SW 1271 (cell line): Measurements from ENCODE around the gene IFIT3.
A peak's percentile ranks its signal among the peaks of the same experiment; 100 is the strongest.
"Not testable (repeated sequence)": the region's sequence is repeated elsewhere in the genome, so short reads cannot be mapped to it uniquely, and the experiment has no call there.

Source experiments
- DNase-seq, 2 experiments: peaks; one replicate each; lab custom pipeline; 2025; lab: John Stamatoyannopoulos, UW

The IFIT3 gene, protein sequence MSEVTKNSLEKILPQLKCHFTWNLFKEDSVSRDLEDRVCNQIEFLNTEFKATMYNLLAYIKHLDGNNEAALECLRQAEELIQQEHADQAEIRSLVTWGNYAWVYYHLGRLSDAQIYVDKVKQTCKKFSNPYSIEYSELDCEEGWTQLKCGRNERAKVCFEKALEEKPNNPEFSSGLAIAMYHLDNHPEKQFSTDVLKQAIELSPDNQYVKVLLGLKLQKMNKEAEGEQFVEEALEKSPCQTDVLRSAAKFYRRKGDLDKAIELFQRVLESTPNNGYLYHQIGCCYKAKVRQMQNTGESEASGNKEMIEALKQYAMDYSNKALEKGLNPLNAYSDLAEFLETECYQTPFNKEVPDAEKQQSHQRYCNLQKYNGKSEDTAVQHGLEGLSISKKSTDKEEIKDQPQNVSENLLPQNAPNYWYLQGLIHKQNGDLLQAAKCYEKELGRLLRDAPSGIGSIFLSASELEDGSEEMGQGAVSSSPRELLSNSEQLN

GRCh38 chr10:89327803-89328441 lies at the start of gene IFIT3:
Gene IFIT3, plus strand, starts transcription at chr10:89327997. Its CDS starts 77 bp downstream, at chr10:89328074.
- peak; percentile 20 to 57 for DNase-seq

DNA sequence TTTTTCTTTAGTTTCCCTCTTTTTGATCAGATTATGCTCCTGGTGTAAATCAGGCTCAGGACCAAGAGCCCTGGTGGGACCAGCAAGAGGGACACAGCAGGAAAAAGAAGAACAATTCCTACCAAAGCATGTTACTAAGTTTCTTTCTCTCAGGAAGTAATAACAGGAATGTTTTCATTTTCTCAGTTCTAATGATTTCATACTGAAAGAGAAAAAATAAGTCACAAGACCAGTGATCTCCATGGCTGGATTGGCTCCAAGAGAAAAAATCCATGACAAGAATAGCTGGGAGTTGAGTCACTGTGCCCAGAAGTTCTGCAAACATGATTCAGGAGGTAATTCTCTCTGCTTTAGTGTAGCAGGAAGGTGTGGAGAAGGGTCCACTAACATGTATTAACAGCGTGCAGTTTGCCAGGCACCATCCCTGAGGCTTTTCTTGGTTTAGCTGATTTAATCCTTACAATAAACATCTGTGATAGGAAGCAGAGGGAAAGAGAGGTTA lies 49.7 kb upstream of the IFIT3 start:
- DNase-seq: peak; percentile 21 to 85

DNA sequence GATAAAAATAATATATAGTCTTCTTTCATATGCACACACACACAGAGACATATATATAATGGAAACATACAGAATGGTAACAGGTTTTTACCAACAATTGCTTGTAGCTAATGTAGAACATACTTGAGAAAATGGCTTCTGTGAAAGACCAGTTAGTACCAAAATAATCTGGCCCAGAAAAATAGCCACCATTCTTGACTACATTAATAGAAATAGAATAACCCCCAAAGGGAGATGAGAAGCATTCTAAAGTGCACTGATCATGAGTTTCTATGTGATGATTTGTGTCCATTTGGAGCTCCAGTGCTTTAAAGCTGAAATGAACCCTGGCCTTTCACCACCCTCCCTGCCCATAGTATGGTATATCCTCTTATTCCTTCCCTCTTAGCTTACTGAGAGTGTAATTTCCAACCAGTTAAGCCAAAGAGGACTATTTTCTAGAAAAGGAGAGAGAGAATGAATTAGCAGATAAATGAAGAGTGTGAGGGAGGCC lies 48.9 kb upstream of the IFIT3 start:
- no peak for DNase-seq

DNA sequence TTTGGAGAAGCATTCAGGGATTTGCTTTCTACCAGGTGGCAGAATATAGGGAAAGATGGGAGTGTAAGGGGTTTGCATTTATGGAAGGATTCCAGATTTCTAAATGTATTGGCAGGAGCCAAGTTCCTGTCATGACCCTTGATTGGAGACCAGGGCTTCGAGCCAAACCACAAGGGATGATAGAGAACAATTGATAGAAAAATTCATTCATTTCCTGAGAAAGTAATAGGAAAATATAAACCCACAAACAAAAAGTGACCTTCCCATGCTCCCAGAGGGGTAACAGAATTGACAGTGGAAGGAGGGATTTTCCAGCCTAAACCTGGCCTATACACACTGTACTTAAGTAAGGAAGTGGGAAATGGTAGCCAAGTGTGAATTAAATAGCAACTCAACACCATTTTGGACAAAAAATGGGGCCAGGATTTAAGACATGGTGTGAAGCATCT lies 48.4 kb upstream of the IFIT3 start:
- DNase-seq: peak in 1 of 2 experiments; percentile 54

DNA sequence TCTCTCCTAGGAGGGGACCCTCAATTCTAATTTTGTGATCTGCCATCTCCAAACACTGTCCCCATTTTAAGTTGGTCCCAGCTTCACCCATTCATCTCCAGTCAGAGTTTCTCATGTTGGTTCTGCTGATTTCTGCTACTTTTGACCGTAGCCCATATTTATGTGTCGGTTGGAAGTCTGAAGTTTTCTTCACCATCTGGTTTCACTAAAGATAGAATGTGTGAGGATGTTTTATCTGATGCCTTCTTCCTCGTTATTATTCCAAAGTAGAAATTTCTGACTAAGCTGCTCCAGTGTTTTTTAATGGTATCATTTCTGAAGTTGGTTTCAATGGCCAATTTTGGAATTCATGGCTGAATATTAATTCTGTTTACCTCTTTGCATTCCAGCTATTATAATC lies 47.3 kb upstream of the IFIT3 start:
- DNase-seq: no peak

GRCh38 chr10:89281606-89282395 lies 46.0 kb upstream of the IFIT3 start:
- DNase-seq: no peak

DNA sequence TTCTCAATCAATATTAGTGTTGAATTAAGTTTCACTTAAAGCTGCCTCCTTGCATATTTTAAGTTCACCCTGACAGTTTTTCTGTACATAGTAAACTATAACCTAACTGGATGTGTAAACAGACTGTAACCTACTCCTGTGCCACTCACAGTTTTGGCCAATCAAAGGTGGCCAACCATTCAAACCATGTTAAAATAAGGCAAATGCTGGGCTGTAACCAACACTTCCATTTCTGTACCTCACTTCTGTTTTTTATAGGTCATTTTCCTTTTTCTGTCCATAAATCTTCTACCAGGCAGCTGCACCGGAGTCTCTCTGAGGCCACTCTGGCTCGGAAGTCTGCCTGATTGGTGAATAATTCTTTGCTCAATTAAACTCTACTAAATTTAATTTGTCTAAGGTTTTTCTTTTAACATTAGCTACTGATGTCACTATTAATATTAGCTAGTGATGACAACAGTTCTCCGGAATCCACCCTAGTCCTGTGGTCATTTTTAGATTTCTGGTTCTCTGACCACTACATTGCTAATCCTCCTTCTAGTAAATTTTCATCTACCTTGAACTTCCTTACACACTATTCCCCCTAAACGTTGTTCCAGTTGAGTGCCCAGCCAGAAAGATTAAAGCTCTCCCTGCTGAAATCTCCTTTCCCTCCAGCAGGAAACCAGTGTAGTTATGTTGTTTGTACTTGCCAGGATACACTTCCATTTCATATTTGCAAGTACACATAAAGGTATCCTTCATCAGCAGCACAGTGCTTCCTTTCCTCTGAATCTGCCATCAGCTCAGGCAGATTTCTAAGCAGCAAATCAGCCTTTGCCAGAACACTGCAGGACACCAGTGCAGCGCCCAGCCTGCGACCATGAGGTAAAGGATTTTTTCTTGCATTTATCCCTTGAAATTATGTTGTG lies 44.5 kb upstream of the IFIT3 start:
- DNase-seq: no peak

GRCh38 chr10:89283936-89284475 lies 43.8 kb upstream of the IFIT3 start:
- DNase-seq: no peak

GRCh38 chr10:89284711-89285110 lies 43.1 kb upstream of the IFIT3 start:
- not testable (repeated sequence) for DNase-seq

DNA sequence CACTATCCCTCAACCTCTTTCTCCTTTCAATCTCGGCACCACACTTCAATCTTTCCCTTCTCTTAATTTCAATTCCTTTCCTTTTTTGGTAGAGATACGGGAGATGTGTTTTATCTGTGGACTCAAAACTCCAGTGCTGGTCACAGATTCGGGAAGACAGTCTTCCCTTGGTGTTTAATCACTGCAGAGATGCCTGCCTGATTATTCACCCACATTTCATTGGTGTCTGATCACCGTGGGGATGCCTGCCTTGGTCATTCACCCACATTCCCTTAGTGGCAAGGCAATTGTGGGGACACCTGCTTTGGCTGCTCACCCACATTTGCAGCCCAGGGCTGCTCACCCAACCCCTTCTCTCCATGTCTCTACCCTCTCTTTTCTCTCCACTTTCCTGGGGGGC lies 42.5 kb upstream of the IFIT3 start:
- DNase-seq: not testable (repeated sequence)

DNA sequence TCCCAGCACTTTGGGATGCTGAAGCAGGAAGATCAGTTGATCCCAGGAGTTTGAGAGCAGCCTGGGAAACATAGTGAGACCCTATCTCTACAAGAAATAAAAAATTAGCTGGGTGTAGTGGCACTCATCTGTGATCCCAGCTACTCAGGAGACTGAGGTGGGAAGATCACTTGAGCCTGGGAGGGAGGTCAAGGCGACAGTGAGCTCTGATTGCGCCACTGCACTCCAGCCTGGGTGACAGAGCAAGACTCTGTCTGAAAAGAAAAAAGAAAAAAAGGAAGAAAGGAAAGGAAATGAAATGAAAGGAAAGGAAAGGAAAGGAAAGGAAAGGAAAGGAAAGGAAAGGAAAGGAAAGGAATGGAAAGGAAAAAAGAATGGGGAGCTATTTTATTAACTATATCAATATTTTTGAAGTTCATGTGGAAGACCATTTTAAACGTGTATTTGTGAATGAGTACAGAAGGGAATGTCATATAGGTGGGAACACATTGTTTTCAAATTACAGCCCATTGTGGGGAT lies 33.0 kb upstream of the IFIT3 start:
- DNase-seq: no peak

DNA sequence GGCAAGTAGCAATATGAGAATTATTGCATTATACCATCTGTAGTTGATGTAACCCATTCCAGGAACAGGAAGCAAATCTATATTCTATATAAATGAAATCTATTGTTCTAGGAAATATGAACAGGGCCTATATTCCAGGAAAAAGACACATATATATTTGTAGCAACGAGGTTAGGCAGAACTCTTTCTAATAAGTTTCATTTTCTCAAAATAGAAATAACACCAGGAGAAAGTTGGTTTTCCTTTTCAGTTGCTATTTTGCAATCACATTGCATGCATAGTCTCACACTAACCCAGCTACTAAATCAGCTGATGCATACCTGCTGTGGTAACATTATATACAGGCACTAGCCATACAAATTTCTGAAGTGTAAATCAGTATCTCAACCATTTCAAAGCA lies 32.2 kb upstream of the IFIT3 start:
- DNase-seq: no peak

DNA sequence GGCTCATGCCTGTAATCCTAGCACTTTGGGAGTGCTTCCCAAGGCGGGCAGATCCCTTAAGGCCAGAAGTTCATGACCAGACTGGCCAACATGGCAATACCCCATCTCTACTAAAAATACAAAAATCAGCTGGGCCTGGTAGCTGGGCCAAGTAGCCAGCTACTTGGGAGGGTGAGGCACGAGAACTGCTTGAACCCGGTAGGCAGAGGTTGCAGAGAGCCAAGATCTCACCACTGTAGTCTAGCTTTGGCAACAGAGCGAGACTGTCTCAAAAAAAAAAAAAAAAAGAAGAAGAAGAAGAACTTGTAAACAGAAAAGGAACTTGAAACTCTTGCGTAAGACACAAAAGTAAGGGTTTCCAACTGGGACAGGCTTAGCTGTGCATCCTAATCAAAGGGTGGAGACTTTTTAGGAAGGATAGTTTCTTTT lies 31.6 kb upstream of the IFIT3 start:
- no peak for DNase-seq

DNA sequence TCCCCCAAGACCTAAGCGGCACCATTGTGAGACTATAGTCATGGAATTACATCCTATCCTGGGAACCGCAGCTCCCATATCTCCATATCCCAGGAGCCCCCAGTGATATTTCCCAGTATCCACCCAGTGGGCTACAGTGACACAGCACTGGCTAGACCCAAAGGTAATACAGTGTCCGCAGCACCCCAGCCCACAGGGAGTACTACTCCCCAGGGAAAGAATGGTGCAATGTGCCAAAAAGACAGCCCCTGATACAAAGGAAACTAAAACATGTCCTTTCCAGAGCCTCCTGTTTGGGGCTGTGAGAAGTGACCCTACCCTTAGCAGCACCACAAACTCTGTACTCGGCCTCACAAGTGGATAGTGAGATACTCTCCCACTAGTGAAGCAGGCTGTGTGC lies 30.4 kb upstream of the IFIT3 start:
- no peak for DNase-seq

- DNase-seq: no peak
Observed at GRCh38 chr10:89297791-89298190, 30.0 kb upstream of the IFIT3 start.

GRCh38 chr10:89299031-89299430 lies 28.8 kb upstream of the IFIT3 start:
- no peak for DNase-seq

DNA sequence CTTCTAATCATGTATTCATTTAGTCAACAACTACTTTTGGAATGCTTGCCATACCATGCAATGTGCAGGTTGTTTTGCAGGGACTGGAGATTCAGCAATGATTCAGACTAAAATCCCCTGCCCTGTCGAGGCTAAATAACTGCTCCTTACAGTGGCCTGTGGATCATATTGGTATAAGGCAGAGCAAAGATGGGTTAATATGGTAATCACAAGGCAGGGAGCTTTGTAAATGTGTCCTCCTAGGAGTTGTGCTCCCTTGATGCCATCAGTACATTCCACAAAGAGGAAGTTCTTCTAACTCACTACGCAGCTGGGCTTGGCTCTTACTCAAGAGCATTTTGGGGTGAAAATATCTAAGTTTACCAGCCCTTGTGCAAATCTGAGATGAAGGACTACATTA lies 26.6 kb upstream of the IFIT3 start:
- peak in 1 of 2 experiments; percentile 27 for DNase-seq

DNA sequence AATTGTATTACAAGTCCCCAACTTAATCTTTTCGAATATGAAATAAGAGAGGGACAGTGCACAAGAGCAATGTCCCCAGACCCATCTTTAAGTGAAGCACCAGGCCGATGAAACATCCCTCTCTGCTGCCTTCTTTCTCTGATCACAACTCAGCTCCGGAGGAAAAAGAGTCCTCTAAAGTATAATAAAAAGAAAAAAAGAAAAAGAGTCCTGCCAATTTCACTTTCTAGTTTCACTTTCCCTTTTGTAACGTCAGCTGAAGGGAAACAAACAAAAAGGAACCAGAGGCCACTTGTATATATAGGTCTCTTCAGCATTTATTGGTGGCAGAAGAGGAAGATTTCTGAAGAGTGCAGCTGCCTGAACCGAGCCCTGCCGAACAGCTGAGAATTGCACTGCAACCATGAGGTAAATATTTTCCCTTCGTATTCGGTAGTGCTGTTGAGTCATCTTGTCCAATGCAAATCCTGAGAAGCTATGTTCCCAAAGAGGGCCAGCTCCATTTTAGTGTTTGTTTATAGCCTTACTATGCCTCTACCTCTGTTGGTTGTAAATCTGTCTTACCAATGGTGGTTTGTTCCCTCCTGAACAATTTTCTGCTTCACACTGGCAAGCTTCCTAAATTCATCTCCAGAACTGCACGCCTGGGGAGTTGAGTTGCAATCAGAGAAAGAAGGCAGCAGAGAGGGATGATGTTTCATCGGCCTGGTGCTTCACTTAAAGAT lies 25.9 kb upstream of the IFIT3 start, which contains the start of gene IFIT2:
IFIT2 (plus strand) TSS at position 326 of the 725 bp plus-strand sequence; CDS start at position 404, 78 bp downstream.
- DNase-seq: peak in 1 of 2 experiments; percentile 59

- peak in 1 of 2 experiments; percentile 26 for DNase-seq
Observed at GRCh38 chr10:89302625-89303024, 25.2 kb upstream of the IFIT3 start.
